Measurements from ENCODE around the gene XRCC3.
A peak's percentile ranks its signal among the peaks of the same experiment; 100 is the strongest.

- TF ChIP-seq CTCF (IDR thresholded peaks at IDR 0.05) (peak in 2 of 3 experiments; percentile 5 to 12), POLR2A (IDR thresholded peaks at IDR 0.05) (no peak)
These were observed 15.3 kb upstream of the XRCC3 start for GRCh38 chr14:103730490-103731035.

Data from testis (tissue), 2 donors.